AG20443 (cell line): ENCODE results near the gene DACT3.
A peak's percentile ranks its signal among the peaks of the same experiment; 100 is the strongest.

ENCODE experiments used
- DNase-seq: peaks from one replicate; pipeline ENCODE4 v3.0.0; 2012; ENCODE audit warnings: low spot score, mixed read lengths

Gene DACT3, protein sequence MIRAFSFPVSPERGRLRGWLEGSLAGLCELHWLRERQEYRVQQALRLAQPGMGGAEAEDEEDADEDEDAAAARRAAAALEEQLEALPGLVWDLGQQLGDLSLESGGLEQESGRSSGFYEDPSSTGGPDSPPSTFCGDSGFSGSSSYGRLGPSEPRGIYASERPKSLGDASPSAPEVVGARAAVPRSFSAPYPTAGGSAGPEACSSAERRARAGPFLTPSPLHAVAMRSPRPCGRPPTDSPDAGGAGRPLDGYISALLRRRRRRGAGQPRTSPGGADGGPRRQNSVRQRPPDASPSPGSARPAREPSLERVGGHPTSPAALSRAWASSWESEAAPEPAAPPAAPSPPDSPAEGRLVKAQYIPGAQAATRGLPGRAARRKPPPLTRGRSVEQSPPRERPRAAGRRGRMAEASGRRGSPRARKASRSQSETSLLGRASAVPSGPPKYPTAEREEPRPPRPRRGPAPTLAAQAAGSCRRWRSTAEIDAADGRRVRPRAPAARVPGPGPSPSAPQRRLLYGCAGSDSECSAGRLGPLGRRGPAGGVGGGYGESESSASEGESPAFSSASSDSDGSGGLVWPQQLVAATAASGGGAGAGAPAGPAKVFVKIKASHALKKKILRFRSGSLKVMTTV

DNA sequence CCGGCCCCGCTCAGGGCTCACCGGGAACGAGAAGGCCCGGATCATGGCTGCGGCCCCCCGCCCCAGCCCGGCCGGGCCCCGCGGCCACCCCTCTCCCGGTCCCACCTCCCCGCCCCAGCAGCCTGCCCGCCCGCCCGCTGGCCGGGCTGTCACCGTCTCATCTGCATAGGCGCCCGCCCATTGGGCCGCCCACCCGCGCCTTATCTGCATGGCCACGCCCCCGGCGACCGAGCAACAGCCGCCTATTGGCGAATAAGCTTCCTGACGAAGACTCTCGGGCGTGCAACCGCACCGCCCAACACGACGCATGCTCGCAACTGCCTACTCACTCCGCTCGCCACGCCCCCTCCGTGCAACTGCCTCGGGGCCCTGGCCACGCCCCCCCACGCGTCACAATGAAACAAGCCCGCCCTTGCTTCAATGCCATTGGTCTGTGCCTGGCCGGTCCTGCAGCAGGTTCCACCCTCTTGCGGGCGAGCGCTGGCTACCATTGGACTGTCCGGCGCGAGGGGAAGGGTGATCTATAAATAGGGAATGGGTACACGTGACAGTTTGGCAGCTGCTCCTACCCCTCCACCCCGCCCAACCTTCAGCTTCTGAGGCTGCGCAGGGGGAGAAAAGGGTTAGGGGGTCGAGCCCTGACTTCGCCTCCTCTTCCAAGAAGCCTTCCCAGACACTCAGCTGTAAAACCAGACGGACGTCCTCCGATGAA is at the start of gene DACT3:
DACT3 (minus strand) TSS at position 163 of the 712 bp plus-strand sequence; CDS start at position 45, 118 bp downstream.
- peak; percentile 100 for DNase-seq

DNA sequence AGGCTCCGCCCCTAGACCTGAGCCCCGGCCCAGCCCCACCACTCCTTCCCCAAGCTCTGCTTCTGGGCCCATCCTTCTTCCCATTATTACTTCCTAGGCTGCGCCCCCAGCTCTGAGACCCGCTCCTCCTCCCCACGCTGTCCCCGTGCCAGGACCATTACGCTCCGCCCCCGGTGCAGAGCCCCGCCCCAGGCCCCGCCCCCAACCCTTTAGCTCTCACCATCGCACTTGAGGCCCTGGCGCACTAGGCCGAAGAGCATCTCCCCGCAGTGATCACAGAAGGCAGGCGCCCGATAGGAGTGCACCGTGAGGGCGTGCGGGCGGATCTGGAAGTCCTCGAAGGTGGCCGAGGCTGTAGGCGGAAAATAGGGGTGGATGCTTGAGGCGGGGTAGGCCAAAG is 49.7 kb upstream of the DACT3 start:
- no peak for DNase-seq

DNA sequence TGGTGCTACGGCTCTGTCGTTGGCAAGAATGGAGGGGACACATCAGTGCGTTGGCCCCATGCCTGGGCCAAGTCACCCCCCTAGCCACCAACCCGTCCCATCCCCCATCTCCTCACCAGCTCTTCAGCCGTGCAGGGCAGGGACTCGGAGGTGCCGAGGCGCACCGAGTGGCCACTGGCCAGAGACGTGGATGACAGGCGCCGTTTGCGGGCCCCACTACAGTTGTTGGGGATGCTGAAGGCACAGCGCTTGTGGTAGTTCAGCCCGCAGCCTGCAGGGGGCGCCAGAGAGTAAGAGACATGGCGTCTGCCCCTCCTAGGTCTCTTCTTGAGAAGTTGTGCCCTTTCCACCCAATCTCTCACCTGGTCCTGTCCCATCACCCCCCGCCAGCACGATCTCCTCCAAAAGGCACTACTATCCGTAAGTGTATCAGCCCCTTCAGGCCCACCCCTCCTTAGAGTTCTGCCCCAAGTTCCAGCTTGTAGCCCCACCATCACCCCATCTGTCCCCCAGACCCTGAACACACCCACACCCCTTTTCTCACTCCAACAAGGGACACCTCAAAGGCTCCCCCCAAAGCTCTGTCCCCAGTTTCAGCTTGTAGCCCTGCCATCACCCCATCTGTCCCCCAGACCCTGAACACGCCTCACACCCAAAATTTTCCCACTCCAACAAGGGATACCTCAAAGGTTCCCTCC is 43.5 kb upstream of the DACT3 start:
- DNase-seq, result peak; percentile 89

DNA sequence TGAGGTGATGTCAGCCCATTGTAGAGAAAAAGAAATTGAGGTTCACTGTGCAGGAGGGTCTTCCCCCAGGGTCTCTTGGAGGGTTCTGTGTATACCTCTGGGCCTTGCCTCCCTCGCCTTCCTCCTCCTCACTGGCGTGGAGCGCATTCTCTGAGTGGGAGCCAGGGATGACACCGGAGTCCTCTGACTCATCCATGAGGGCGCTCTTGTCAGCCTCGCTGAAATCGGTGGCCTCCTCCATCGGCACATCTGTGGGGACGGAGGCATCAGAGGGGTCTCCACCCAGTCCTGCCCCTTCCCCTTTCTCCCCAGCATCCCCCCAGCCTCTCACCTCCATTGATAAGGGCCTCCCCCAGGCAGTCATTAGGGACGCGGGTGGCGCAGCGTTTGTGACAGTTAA is 39.7 kb upstream of the DACT3 start:
- DNase-seq, result no peak

- DNase-seq, result no peak
Observed at GRCh38 chr19:46698395-46699321, 37.7 kb upstream of the DACT3 start.

GRCh38 chr19:46697204-46697960 is 36.4 kb upstream of the DACT3 start:
- peak; percentile 96 for DNase-seq

DNA sequence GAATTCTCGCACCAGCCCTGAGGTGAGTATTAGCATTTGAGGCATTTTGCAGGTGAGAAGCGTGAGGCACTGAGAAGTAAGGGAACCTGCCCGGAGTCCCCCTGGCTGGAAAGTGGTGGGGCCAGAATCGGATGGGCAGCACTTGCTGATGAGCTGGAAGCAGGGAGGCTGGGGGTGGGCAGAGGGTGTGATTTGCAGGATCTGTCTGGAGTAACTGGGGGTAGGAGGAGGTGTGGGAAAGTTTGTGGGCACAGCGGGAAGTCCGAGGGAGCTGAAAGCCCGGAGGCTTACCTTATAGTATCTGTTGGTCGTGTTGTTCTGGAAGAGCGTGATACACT is 35.9 kb upstream of the DACT3 start:
- DNase-seq, result no peak

DNA sequence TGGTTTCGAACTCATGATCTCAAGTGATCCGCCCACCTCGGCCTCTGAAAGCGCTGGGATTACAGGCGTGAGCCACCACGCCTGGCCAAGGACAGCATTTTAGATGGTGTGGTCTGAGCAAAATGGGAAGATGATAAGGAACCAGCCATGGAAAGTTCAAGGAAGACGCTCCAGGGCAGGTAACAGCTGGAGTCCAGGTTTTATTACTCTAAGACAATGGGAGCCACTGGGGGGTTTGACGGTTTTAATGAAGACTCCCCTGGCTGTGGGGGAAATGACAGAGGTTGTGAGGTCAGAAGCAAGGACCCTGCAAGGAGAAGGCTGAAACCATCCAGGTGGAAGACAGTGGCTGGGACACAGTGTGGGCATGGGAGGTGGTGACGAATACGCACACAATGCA is 35.1 kb upstream of the DACT3 start:
- no peak for DNase-seq

DNA sequence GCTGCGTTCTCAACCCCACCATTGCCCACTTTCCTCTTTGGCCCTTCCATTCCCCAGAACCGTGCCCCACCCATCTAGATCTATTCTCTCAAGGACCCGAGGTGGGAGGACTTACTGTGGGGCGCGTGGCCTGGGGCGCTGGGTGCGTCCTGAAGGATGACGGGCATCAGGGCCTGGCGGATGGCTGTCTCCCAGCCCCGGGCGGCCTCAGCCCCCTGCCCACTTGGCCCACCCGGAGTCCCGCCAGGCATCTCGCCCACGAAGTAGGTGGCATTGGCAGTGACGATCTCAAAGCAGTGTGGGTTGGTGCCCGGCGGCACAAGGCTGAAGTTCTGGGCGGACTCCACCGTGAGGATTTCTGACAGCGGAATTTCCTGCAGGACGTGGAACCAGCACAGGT is 32.8 kb upstream of the DACT3 start:
- peak; percentile 7 for DNase-seq

GRCh38 chr19:46692918-46693722 is 32.1 kb upstream of the DACT3 start:
- DNase-seq, result peak; percentile 6

GRCh38 chr19:46691948-46692347 is 31.0 kb upstream of the DACT3 start:
- DNase-seq, result peak; percentile 4

DNA sequence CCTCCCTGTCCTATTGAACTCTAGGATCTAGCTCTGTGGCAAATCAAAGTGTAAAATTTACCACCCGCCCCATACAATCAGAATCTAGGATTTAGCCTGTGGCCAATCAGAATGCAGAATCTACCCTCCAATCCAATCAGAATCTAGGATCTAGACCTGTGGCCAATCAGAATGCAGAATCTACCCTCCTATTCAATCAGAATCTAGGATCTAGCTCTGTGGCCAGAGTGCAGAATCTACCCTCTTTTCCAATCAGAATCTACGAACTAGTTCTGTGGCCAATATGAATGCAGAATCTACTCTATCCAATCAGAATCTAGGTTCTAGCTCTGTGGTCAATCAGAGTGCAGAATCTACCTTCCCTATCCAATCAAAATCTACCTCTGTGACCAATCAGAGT is 30.1 kb upstream of the DACT3 start:
- DNase-seq, result peak; percentile 8

- peak; percentile 3 for DNase-seq
Observed at GRCh38 chr19:46689358-46689757, 28.4 kb upstream of the DACT3 start.

GRCh38 chr19:46687438-46688145 is 26.6 kb upstream of the DACT3 start:
- DNase-seq, result no peak

DNA sequence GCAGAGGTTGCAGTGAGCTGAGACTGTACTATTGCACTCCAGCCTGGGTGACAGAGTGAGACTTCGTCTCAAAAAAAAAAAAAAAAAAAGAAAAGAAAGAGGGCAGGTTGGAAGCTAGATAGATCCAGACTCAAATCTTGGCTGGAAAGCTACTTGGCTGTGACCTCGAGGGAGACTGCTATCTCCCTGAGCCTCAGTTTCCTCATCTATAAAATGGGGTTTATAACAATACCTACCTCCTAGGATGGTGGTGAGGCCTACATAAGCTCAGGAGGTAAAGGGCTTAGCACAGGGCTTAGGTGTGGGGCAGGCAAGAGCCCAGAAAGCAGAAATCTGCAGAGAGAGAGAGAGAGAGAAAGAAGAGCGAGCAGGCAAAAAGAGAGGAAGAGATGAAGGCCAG is 24.2 kb upstream of the DACT3 start:
- DNase-seq, result no peak

- peak; percentile 65 for DNase-seq
Observed at GRCh38 chr19:46678110-46678732, 17.2 kb upstream of the DACT3 start.

- no peak for DNase-seq
Observed at GRCh38 chr19:46674416-46675178, 13.6 kb upstream of the DACT3 start.

- peak; percentile 34 for DNase-seq
Observed at GRCh38 chr19:46670813-46671212, 9.8 kb upstream of the DACT3 start.
